ENCODE results near the gene CACNA1S.

The CACNA1S gene

DNA sequence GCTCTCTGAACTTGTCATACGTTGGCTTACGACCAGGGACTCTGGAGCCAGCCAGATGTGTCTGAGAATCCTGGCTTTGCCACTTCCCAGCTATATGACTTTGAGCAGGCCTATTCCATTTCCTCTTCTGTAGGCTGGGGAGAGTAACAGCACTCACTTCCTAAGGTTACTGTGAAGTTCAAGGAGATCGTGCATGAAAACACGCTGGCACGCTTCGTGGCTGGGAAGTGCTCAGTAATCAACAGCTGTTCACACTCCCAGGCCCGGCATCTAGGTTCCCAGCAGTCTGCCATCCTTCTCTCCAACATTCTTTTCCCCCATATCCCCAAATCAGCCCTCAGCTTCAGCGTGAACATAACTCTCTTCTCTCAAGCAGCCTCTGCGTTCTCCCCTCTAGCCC is 12.8 kb upstream of the CACNA1S start:
- Histone ChIP-seq H4K20me1 (ENCODE audit: insufficient read depth, low read length) (no peaks in the 10 kb centered on the region), H3K4me2 (ENCODE audit: low read length) (no peak overlapping the region), H2AFZ (ENCODE audit: low read length) (no peak overlapping the region), H3K27me3 (ENCODE audit: insufficient read depth, low read length) (no peaks in the 10 kb centered on the region), H3K36me3 (ENCODE audit: insufficient read depth, low read length) (no peaks in the 10 kb centered on the region), H3K4me1 (ENCODE audit: insufficient read depth, low read length, severe bottlenecking) (no peaks in the 10 kb centered on the region), H3F3A (ENCODE audit: insufficient read depth, low read length) (no peaks in the 10 kb centered on the region), H3K9me2 (ENCODE audit: low read depth, low read length) (no peaks in the 10 kb centered on the region), H3K79me2 (ENCODE audit: insufficient read depth, low read length) (no peaks in the 10 kb centered on the region), H3K27ac (ENCODE audit: low read depth, low read length, poor library complexity, severe bottlenecking) (no peak overlapping the region), H3K9ac (ENCODE audit: low read length) (no peak overlapping the region), H3K4me3 (ENCODE audit: low read depth, low read length, poor library complexity, severe bottlenecking) (no peak overlapping the region), H3K9me3 (ENCODE audit: low read length) (no peaks in the 10 kb centered on the region)
- TF ChIP-seq EZH2 (IDR thresholded peaks at IDR 0.05; ENCODE audit: borderline replicate concordance, low read length) (no peak), CTCF (IDR thresholded peaks at IDR 0.05; ENCODE audit: low read length) (no peak)

DNA sequence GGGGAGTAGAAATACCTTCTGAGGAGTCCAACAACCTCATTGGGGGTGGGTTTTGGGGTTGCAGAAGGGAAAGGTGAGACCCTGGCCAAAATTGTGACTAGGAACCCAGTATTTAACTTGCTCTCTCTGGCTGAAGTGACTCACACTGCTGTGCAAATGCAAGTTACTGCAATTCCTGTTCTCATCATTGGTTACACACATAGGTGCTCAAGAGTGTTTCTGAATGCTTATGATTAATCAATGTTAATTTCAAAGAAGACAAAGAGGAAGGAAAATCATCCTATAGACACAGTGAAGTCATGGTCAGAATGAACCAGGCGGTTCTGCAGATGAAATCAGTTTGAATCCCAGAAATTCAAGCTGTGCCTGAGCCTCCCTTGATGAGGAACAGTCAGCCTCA is 11.6 kb upstream of the CACNA1S start:
- Histone ChIP-seq H3K4me1 (ENCODE audit: insufficient read depth, low read length, severe bottlenecking) (no peaks in the 10 kb centered on the region), H3K27ac (ENCODE audit: low read depth, low read length, poor library complexity, severe bottlenecking) (no peak overlapping the region), H3F3A (ENCODE audit: insufficient read depth, low read length) (no peaks in the 10 kb centered on the region), H3K79me2 (ENCODE audit: insufficient read depth, low read length) (no peaks in the 10 kb centered on the region), H4K20me1 (ENCODE audit: insufficient read depth, low read length) (no peaks in the 10 kb centered on the region), H3K36me3 (ENCODE audit: insufficient read depth, low read length) (no peaks in the 10 kb centered on the region), H3K27me3 (ENCODE audit: insufficient read depth, low read length) (no peaks in the 10 kb centered on the region), H3K9me3 (ENCODE audit: low read length) (no peaks in the 10 kb centered on the region), H3K4me2 (ENCODE audit: low read length) (no peak overlapping the region), H3K9me2 (ENCODE audit: low read depth, low read length) (no peaks in the 10 kb centered on the region), H3K4me3 (ENCODE audit: low read depth, low read length, poor library complexity, severe bottlenecking) (no peak overlapping the region), H2AFZ (ENCODE audit: low read length) (no peak overlapping the region), H3K9ac (ENCODE audit: low read length) (no peak overlapping the region)
- TF ChIP-seq CTCF (IDR thresholded peaks at IDR 0.05; ENCODE audit: low read length) = no peak
- no peak for TF ChIP-seq EZH2 (IDR thresholded peaks at IDR 0.05; ENCODE audit: borderline replicate concordance, low read length)

- Histone ChIP-seq H3K27me3 (ENCODE audit: insufficient read depth, low read length) (no peaks in the 10 kb centered on the region), H3K9ac (ENCODE audit: low read length) (no peak overlapping the region), H3K4me2 (ENCODE audit: low read length) (no peak overlapping the region), H3K79me2 (ENCODE audit: insufficient read depth, low read length) (no peaks in the 10 kb centered on the region), H4K20me1 (ENCODE audit: insufficient read depth, low read length) (no peaks in the 10 kb centered on the region), H3K27ac (ENCODE audit: low read depth, low read length, poor library complexity, severe bottlenecking) (no peak overlapping the region), H3K4me3 (ENCODE audit: low read depth, low read length, poor library complexity, severe bottlenecking) (no peak overlapping the region), H3K4me1 (ENCODE audit: insufficient read depth, low read length, severe bottlenecking) (no peaks in the 10 kb centered on the region), H3K36me3 (ENCODE audit: insufficient read depth, low read length) (no peaks in the 10 kb centered on the region), H3F3A (ENCODE audit: insufficient read depth, low read length) (no peaks in the 10 kb centered on the region), H3K9me3 (ENCODE audit: low read length) (no peaks in the 10 kb centered on the region), H3K9me2 (ENCODE audit: low read depth, low read length) (no peaks in the 10 kb centered on the region), H2AFZ (ENCODE audit: low read length) (no peak overlapping the region)
- TF ChIP-seq CTCF (IDR thresholded peaks at IDR 0.05; ENCODE audit: low read length) (no peak), EZH2 (IDR thresholded peaks at IDR 0.05; ENCODE audit: borderline replicate concordance, low read length) (no peak)
Measured at GRCh38 chr1:201122321-201122957, 10.2 kb upstream of the CACNA1S start.
